HEK293T (cell line): ENCODE results near the gene USP10.

ENCODE experiments used
- CTCF ChIA-PET: fragments of 350-600 bp; formaldehyde crosslinking; extraction: SDS; loops from one replicate; lab custom pipeline; 2021; ENCODE audit warnings: antibody characterized with exemption, inconsistent platforms; lab: Yijun Ruan, JAX
- POLR2A ChIA-PET: fragments of 350-600 bp; formaldehyde crosslinking; extraction: SDS; loops from one replicate; lab custom pipeline; 2020; ENCODE audit warnings: antibody characterized with exemption, inconsistent platforms; lab: Yijun Ruan, JAX
- DNase-seq: peaks from one replicate; pipeline ENCODE4 v3.0.0; 2012; ENCODE audit warnings: mixed read lengths; ENCODE audit errors: extremely low spot score
- ARNT ChIP-seq: fragments of 450-650 bp; IDR thresholded peaks from 2 replicates; pipeline ENCODE4 v1.6.1; 2017; ENCODE audit warnings: mild to moderate bottlenecking
- BHLHE40 ChIP-seq: fragments of 450-650 bp; IDR thresholded peaks from 2 replicates; pipeline ENCODE4 v1.6.1; 2016; ENCODE audit warnings: mild to moderate bottlenecking, moderate library complexity, borderline replicate concordance
- CTBP1 ChIP-seq: fragments of 450-650 bp; IDR thresholded peaks from 2 replicates; pipeline ENCODE4 v1.6.1; 2016; ENCODE audit warnings: borderline replicate concordance
- ELF4 ChIP-seq: fragments of 450-650 bp; IDR thresholded peaks from 2 replicates; pipeline ENCODE4 v1.6.1; 2017; ENCODE audit warnings: antibody characterized with exemption
- FOXA1 ChIP-seq: fragments of 450-650 bp; IDR thresholded peaks from 2 replicates; pipeline ENCODE4 v1.6.1; 2016; ENCODE audit warnings: mild to moderate bottlenecking
- FOXK2 ChIP-seq: fragments of 450-650 bp; IDR thresholded peaks from 2 replicates; pipeline ENCODE4 v1.6.1; 2016; ENCODE audit warnings: mild to moderate bottlenecking
- FOXM1 ChIP-seq: fragments of 450-650 bp; IDR thresholded peaks from 2 replicates; pipeline ENCODE4 v1.6.1; 2017; ENCODE audit warnings: mild to moderate bottlenecking, borderline replicate concordance
- HDGF ChIP-seq: fragments of 450-650 bp; IDR thresholded peaks from 2 replicates; pipeline ENCODE4 v1.6.1; 2017; ENCODE audit warnings: antibody characterized with exemption, borderline replicate concordance
- L3MBTL2 ChIP-seq: fragments of 450-650 bp; conservative IDR thresholded peaks from 2 replicates; pipeline ENCODE4 v1.6.1; 2016; ENCODE audit warnings: mild to moderate bottlenecking
- LEF1 ChIP-seq: fragments of 450-650 bp; IDR thresholded peaks from 2 replicates; pipeline ENCODE4 v1.6.1; 2017; ENCODE audit warnings: mild to moderate bottlenecking, borderline replicate concordance
- NFRKB ChIP-seq: fragments of 450-650 bp; IDR thresholded peaks from 2 replicates; pipeline ENCODE4 v1.6.1; 2016; ENCODE audit warnings: mild to moderate bottlenecking, moderate library complexity
- PKNOX1 ChIP-seq: fragments of 450-650 bp; IDR thresholded peaks from 2 replicates; pipeline ENCODE4 v1.6.1; 2016
- SP1 ChIP-seq: fragments of 450-650 bp; IDR thresholded peaks from 2 replicates; pipeline ENCODE4 v1.6.1; 2017
- SUZ12 ChIP-seq: fragments of 450-650 bp; IDR thresholded peaks from 2 replicates; pipeline ENCODE4 v1.6.1; 2016; ENCODE audit warnings: mild to moderate bottlenecking
- TARDBP ChIP-seq: fragments of 450-650 bp; IDR thresholded peaks from 2 replicates; pipeline ENCODE4 v1.6.1; 2016
- ZNF384 ChIP-seq: fragments of 450-650 bp; IDR thresholded peaks from 2 replicates; pipeline ENCODE4 v1.6.1; 2016

Gene USP10

GRCh38 chr16:84754956-84755672 lies 55.3 kb downstream of the USP10 start:
- no peak for TF ChIP-seq ZNF384
- no peak for TF ChIP-seq FOXK2
- TF ChIP-seq ARNT, result no peak
- TF ChIP-seq NFRKB, result no peak
- no peak for TF ChIP-seq ELF4
- no peak for TF ChIP-seq CTBP1
- no peak for TF ChIP-seq SUZ12
- TF ChIP-seq FOXA1, result no peak
- no peak for TF ChIP-seq TARDBP
- ChIA-PET POLR2A (no interaction called here), CTCF (interaction anchor here (0.6 to 4.7 kb wide), 9 partner anchors 13 to 216 kb away, joined by 3 to 32 read pairs (median 4); no protein-coding TSS in a partner anchor)
- DNase-seq, result no peak

GRCh38 chr16:84756830-84757229 lies 57.0 kb downstream of the USP10 start:
- no peak for DNase-seq
- TF ChIP-seq SUZ12, result no peak
- no peak for TF ChIP-seq FOXA1
- TF ChIP-seq ARNT, result no peak
- no peak for TF ChIP-seq TARDBP
- no peak for TF ChIP-seq ELF4
- no peak for TF ChIP-seq ZNF384
- TF ChIP-seq CTBP1, result no peak
- TF ChIP-seq BHLHE40, result no peak
- no peak for TF ChIP-seq L3MBTL2
- ChIA-PET POLR2A (no interaction called here), CTCF (no interaction called here)

- ChIA-PET CTCF (interaction anchor here (1.5 kb wide), 1 partner anchor 20 kb away, joined by 4 read pairs; no protein-coding TSS in a partner anchor), POLR2A (no interaction called here)
- no peak for DNase-seq
- TF ChIP-seq NFRKB (no peak), TARDBP (no peak), ZNF384 (no peak), CTBP1 (no peak), SP1 (no peak), PKNOX1 (no peak), ARNT (no peak), ELF4 (no peak), FOXM1 (no peak), HDGF (no peak), FOXA1 (no peak), FOXK2 (no peak), SUZ12 (no peak), BHLHE40 (no peak), L3MBTL2 (no peak), LEF1 (no peak)
Observed at GRCh38 chr16:84758627-84759026, 58.8 kb downstream of the USP10 start.

GRCh38 chr16:84759061-84759460 lies 59.3 kb downstream of the USP10 start:
- DNase-seq, result no peak
- CTCF ChIA-PET, result interaction anchor here (0.8 to 1.5 kb wide), 2 partner anchors 21 to 137 kb away, joined by 3 to 4 read pairs; no protein-coding TSS in a partner anchor
- POLR2A ChIA-PET, result no interaction called here
- TF ChIP-seq LEF1 (no peak), FOXK2 (no peak), HDGF (no peak), FOXA1 (no peak), BHLHE40 (no peak), ARNT (no peak), SUZ12 (no peak), TARDBP (no peak), CTBP1 (no peak), SP1 (no peak), FOXM1 (no peak), L3MBTL2 (no peak), ZNF384 (no peak), PKNOX1 (no peak), NFRKB (no peak), ELF4 (no peak)

- TF ChIP-seq HDGF (no peak), SUZ12 (no peak), TARDBP (no peak), ELF4 (no peak), LEF1 (no peak), L3MBTL2 (no peak), CTBP1 (no peak), FOXM1 (no peak), ARNT (no peak), BHLHE40 (no peak)
- CTCF ChIA-PET, result interaction anchor here (0.8 kb wide), 1 partner anchor 137 kb away, joined by 3 read pairs; no protein-coding TSS in a partner anchor
- POLR2A ChIA-PET, result no interaction called here
- no peak for DNase-seq
Observed at GRCh38 chr16:84759906-84760305, 60.1 kb downstream of the USP10 start.

GRCh38 chr16:84761448-84762368 lies 61.9 kb downstream of the USP10 start:
- no peak for DNase-seq
- TF ChIP-seq CTBP1 (no peak), FOXM1 (no peak)
- ChIA-PET POLR2A (interaction anchor here (1.0 kb wide), 1 partner anchor 15 kb away, joined by 3 read pairs; no protein-coding TSS in a partner anchor), CTCF (no interaction called here)
